GM20000 (cell line): ENCODE measurements around the gene REEP2.

Source experiments
- DNase-seq: peaks from one replicate; pipeline ENCODE4 v3.0.0; 2012; ENCODE audit warnings: low spot score
- TF ChIP-seq, protein P1 (sequence below): IDR thresholded peaks from 2 replicates; pipeline ENCODE4 v1.5.1; 2012; ENCODE audit warnings: mild to moderate bottlenecking, control low read depth; ENCODE audit errors: extremely low read depth, missing control alignments

The REEP2 gene

DNA sequence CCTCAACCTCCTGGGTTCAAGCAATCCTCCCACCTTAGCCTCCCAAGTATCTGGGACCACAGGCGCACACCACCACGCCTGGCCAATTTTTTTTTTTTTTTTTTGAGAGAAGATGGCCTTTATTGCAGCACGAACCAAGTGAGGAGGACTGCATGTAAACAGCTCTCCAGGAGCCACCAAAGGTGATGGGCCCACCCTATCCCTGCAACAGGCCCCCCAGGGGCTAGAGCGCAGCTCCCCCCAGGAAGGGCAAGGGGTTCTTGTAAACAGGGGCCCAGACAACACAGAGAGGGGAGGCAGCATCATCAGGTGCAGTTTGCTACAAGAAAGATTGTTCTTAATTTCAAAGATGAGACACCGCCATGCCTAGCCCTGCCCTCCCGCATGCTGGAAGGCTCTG lies 13.9 kb downstream of the REEP2 start:
- TF ChIP-seq, protein P1, sequence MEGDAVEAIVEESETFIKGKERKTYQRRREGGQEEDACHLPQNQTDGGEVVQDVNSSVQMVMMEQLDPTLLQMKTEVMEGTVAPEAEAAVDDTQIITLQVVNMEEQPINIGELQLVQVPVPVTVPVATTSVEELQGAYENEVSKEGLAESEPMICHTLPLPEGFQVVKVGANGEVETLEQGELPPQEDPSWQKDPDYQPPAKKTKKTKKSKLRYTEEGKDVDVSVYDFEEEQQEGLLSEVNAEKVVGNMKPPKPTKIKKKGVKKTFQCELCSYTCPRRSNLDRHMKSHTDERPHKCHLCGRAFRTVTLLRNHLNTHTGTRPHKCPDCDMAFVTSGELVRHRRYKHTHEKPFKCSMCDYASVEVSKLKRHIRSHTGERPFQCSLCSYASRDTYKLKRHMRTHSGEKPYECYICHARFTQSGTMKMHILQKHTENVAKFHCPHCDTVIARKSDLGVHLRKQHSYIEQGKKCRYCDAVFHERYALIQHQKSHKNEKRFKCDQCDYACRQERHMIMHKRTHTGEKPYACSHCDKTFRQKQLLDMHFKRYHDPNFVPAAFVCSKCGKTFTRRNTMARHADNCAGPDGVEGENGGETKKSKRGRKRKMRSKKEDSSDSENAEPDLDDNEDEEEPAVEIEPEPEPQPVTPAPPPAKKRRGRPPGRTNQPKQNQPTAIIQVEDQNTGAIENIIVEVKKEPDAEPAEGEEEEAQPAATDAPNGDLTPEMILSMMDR, result no peak
- no peak for DNase-seq

DNA sequence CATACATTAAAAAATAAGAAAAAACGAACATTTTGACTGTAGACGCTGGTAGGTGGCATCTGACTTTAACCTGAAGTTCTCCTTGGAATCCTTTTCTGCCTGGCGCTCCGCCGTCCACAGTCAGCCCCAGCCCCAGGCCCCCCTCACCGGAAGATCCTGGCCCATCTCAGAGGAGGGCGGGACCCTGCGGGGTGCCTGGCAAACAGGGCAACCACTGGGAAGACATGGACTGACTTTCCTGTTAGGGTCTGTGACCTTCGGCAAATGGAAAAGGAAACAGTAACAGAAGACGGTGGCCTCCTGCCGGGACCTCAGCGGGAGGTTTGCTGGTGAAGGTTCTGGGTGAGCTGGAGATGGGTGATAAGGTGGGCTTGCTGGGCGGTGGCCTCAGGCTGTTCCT lies 14.7 kb downstream of the REEP2 start:
- DNase-seq, result no peak
- TF ChIP-seq, protein P1, result no peak

DNA sequence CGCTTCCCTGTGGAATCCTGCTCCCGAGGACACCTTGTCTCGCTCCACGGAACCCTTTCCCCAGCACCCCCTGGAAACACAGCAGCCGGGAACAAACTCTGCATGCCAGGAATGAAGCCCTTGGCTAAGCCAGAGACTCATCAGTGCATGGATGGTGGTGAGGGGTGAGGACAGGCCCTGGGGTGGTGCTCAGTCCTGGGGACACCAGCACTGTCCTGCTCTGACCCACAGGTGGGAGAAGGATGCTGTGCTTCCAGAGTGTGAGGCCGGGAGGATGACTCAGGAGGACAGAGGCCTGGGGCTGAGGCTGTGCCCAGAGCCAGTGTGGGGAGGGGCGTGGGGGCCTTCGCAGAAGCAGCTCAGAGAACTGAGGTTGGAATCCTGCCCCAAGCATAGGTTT lies 15.3 kb downstream of the REEP2 start:
- no peak for DNase-seq
- TF ChIP-seq, protein P1, result no peak

DNA sequence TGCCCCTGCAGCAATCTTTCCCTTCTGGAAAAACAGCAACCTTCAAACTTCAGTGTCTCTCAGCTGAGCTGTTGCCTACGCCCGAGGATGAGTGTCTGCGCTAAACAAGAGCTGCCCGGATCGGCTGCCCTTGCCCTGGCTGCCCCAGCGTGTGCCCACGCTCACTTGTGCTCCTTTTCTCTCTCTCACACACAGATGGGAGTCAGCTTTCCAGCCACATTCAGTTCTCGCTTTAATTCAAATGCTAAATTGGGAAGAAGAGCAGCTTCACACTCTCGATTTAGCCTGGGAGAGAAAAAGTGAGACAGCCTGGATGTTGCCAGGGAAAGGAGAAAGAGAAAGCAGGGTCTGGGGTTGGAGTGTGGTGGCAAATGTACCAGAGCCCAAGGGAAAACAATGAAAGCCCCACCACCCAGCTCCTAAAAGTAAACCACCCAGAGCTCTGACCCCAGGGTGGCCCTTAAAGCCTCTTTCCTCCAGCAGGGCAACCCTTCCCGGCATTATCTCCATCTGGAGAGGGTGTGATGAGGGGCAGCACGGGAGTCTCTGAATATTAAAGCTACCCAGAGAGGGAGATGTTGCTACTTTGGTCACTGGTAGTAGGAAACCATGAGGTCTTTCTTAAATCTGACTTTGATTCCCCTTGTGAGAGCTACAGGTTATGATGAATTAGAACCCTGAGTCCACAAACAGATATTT lies 16.5 kb downstream of the REEP2 start:
- TF ChIP-seq, protein P1, result no peak
- DNase-seq, result no peak

DNA sequence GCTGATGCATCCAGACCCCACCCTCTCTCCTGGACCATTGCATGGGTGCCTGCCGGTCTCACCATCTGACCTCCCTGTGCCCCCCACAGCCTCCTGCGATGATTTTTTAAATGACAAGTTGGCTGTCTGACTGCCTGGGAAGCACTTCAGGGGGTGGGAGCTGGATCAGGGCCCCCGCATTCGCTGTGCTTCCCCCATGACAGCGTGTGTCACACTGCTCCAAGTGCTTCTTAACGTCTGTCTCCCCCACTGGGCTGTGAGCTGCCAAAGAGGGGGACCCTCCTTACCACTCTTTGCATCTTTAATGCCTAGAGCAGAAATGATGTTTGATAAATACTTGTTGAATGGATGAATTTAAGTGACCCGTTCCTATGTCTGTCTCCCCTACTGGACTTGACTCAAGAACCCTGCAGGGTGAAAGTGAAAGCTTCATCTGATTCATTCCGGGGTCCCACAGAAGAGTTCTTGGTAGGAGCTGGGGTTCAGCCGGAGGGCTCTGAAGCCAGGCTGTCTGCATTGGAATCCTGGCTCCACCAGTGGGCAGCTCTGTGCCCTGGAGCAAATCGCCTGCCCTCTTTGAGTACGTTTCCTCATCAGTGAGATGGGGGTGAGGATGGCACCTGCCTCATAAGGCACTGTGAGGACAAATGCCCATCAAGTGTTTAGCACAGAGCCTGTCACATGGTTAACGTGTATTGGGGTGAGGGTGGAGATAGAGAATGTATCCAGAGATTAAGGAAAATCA lies 18.8 kb downstream of the REEP2 start:
- DNase-seq, result no peak
- TF ChIP-seq, protein P1, result no peak

DNA sequence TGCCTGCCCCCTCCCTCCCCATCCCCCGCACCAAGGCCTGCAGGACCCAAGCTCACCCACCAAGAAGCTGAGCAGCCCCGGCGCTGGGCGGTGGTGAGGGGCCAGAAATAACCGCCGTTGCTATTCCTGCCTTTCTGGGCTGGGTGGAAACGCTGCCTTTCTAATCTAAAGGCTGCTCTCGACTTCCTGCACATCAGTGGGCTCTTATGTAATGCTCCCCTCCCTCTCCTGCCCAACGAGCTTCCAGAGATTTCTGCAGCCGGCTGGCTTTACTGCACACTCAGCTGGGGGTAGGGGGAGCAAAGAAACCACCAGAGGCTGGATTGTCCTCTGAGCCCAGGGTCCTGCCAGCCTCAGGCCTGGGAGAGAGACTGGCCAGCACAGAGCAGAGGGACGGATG lies 19.5 kb downstream of the REEP2 start:
- TF ChIP-seq, protein P1, result no peak

DNA sequence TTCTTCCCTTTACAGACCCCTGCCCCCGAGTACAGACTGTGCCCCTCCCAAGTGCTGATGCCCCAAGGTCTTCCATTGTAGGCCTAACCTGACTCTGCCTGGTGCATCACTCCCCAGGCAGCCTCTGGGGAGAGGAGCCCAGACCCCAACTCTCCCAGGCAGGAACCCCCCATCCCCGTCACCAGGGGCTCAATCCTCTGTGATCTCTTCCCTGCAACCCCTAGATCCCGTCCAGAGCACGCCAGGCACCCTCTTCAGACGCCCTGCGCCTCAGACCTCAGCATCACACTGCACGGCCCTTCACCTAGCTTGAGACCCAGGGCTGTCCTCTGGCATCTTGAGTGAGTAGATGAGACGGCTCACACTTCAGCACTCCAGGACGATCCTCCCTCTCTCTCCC lies 20.0 kb downstream of the REEP2 start:
- TF ChIP-seq, protein P1, result no peak
- no peak for DNase-seq

More for the DNA sequence above, 19.5 kb downstream of the REEP2 start:
- DNase-seq, result no peak
